ENCODE measurements around the gene TNP1.
A peak's percentile ranks its signal among the peaks of the same experiment; 100 is the strongest.

Gene TNP1

DNA sequence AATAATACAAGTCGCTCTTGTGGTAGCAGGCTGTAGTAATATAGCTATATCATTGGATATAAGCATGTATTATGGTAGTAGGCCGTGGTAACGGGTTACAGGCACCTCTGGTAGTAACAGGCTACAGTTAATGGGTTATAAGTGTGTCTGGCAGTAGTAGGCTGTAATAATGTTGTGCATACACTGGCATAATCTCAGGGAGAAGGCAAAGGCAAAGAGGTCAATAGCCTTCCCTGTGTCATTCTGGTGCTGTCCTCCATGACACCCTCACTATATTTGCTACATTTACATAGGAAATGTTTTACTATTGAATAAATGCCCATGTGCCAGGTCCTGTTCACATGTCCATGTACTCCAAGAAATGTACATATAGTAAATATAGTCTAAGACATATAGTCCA lies 12.8 kb upstream of the TNP1 start:
- DNase-seq, result no peak

DNA sequence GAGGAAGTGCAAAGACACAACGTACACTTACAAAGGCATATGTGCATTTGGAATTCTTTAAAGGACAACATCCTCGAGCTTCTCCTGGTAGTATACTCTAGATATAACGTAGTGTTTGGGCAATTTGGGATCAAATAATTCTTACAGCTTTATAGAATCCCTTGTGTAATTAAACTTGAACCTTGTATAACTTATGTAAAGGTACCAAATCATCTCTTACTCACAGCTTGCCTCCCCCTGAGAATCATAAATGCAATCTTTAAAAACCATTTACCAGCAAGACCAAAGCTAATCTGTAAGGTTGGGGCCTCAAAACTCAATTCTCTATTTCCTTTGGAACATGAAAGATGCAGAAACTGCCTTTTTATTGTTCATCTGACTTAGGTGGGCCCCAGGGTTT lies 12.2 kb upstream of the TNP1 start:
- DNase-seq, result no peak

DNA sequence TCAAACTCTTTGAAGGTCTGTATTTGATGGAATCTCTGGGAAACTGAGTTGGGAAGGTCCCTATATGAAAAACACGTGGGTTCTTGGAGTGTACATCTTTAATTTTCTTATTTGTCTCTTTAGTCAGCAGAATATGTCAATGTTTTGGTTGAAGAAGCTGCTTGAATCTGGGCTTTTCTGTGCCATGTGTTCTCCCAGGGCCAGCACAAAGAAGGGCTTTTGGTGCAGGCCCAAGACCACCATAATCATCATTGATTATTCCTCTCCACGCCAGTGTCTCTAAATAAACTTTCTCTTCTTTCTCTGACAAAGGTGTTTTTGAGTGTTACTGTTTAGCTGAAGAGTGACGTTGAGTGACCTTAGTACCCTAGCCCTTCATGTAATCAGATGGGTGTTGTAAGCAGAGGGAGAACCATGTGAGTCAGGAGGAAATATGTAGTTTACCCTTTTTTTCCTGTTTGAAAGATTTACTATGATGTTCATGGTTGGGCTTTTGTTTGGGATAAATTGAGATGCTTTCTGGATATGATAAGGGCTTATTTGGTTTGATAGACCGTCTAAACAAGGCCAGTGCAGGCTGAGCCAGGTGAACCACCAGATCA lies 11.6 kb upstream of the TNP1 start:
- DNase-seq, result no peak

DNA sequence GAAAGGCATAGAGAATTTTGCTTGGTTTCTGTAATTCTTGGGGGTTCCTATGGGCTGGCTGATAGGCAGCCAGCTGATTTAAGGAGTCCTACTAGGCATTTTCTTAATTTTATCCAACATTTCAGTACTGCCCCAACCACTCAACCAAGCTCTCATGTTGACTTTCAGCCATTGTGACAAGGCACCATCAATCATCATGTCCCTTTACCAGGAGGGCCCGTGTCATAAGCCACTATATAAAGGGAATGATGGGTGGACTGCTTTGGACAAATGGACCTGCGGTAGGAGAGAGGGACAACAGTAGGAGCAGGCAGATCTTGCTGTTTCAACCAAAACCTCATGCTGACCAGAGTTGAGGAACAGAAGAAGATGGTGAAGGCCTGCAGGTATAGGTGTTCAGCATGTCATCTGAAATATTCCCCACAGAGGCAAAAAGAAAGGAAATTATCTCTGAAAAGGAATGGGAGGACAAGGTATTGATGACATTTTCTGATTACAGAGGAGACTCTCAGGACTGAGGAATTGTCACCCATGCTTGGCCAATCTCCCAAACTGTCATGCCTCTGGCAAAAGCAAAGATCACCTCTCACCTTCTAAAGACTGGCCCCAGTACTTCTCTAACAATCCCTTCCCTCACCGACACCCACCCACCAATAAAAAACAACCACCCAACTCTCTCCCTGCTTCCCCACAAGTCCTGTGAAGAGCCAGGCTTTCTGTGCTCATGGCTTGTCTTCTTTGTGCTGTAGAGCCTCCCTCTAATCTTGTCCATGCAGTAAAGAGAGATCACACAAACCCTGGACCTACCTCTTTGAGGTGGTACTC lies 10.9 kb upstream of the TNP1 start:
- no peak for DNase-seq

DNA sequence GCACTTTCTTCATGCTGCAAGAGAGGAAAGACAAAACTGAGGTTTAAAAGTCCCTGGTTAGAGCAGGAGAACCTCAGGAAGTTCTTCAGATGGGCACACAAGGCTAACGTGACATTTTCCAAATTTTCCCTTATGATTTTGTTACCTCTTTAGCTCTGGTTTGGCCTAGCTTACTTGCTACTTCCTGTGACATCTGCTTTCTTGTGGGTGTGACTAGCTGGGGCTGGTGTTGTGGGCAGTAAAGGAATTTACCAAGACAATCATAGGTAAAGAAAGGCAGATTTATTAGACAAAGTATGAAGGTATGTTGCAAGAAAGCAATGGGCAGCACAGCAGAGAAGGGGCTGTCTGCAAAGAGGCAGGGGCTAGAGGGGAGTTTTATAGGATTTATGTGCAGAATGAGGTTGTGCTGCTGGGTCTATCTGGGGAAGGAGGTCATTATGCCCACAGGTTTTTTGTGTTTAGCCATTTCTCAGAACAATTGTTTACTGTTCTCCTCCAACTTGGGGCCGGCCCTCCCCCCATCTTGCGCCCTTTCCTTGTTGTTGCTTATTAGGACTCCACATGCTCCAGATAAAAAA lies 6.7 kb upstream of the TNP1 start:
- no peak for DNase-seq

DNA sequence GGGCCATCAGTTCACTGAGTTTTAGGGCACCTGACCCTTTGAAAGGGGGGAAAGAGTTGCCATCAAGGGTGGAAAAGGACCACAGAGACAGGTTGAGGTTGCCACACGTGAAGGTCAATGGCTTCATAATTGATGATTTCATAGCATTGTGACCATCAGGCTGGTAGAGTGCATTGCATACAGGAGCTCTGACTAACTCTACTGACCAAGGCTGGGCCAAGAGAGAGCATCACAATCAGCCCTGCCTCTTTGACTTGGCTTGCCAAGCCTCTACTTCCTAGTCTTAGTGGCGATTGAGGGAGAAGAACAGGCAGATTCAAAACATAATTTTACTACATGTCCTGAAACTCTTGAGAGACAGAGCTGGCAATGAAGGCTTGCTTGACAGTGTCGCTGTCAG lies 5.8 kb upstream of the TNP1 start:
- DNase-seq, result no peak

DNA sequence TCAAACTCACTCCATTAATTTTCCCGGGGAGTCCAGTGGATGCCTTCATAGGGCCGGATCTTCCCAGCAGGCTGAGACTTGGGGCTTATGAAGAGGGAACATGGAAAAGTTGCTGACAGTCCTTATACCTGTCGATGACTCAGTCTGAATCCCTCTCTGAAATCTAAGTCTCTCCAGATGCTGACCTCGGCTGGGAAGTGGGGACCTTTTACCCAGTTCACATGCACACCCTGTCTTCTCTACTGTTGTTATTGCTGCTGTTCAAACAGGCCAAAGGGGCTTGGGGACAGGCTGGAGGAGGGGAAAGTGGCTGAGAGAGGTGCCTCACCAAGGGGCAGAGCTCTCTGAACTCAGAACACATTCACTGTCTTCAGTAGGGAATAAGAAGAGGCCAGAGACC lies 4.1 kb upstream of the TNP1 start:
- no peak for DNase-seq

DNA sequence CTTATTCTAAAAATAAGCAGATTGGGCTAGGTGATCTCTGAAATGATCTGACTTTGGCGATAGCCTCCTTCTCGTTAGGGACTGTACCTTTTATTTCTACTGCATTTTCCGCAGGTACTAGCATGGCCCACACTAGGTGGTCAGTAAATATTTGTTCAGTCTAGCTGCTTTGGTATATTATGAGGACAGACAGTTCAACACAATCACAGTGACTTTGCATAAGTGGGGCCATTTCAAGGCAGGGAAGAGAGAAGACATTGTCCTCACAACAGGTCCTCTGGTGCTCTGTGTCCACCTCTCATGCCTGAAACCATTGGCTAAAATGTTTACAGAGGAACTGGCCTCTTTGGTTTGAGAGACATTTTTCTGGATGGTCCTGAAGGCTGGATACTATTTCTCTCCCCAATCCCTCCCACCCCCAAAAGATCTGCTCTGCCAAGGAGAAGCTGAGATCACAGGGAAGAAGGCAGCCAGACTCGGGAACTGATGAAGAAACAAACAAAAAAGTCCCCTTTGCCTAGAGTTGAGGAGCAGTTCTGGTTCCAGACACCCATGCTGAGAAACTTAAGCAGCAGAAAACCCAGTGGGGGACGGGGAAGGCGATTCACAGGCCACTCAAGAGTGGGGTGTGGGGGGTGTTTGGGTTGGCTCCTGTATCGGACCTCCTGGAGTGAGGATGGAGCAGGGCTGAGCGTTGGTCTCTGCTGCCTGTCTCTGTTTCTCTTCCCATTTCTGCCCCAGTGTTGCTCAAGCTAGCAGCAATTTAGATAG lies 2.9 kb upstream of the TNP1 start:
- no peak for DNase-seq

DNA sequence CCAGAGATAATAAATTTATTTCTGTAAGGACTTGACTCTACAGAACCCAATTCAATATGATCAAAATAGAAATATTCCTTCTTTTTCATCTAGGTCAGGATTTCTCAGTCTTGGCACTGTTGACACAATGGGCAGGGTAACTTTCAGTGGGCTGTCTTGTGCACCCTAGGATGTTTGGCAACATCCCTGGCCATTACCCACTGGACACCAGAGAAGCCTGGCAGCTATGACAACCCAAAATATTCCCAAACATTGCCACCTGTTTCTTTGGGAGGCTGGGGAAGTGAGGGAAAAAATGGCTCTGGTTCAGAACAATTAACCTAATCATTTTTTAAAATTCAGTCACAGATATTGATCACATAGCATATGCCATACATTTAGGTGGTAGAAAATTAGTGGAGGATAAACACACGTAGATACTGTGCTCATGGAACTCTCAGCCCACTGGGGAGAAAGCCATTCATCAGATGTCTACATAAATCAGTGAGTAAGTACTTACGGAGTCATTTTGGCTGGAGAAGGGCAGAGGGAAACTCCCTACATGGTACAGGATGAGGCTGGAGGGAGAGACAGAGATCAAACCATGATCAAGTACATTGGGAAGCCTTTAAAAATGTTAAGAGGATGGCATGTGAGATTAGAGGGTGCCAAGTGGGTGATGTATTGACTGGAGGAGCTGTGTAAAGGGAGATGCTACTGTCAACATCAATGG lies 718 bp upstream of the TNP1 start:
- no peak for DNase-seq

DNA sequence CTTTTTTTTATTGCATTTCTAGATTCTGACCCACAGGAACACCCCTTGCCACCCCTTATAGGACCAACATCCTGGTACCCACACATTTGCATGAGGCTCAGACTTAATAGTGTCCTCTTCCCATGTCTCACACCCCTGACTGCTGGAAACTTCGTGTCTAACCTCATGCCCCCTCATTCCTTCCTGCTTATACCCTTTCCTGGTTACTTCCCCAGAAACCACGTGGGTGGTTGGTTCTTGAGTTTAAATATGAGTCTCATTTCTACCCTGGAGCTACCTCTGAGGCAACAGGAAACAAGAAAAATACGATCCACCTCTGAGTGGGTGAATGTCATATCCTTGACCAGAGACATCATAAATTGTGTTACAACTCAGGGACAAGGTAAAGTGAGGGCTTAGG lies 1.6 kb downstream of the TNP1 start:
- no peak for DNase-seq

DNA sequence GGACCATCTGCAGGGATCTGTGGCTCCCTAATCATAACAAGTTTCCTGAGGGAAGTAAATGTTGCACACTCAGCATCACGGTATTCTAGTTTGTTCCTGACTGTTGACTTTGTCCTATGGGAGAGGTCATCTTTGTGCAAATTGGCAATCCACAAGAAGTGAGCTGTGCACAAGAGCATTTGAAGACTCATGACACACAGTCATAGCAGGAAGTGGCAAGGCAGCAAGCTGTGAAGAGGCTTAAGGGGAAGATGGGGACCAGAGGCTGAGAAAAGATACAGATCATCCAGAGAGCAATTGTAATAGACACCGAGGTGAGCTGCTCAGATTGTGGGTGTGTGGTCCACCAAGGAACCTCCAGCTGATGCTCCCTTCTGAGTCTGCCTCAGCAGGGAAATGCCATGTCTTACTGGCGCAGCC lies 2.7 kb downstream of the TNP1 start:
- DNase-seq, result no peak

DNA sequence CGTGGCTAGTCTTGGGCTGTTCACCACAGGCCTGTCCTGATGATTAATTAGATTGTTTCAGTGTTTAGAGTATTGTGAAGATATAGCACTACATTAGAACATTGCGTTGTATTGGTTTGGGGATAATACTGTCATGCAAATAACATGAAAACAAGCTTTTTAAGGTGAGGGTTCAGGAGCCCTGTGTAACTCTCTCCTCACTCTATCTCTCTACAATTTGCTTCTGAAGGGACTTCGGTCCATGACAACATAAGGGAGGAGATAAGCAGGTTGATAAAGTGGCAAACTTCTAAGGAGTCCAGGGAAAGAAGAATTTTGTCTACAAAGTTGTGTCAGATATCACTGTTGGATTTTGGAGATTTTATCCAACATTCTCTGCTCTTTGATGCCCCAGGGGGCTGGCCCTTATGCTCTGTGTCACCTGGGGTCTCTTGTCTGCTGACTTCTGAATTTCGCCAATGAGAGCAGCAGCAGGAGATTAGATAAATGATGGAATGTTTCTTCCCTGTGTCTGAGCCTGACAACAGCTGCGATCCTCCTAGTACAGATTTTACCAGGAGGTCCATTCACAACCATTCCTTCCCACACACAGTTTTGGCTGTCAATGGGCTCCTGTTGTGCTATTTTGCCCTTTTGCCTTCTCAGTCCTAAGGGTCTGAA lies 3.3 kb downstream of the TNP1 start:
- no peak for DNase-seq

DNA sequence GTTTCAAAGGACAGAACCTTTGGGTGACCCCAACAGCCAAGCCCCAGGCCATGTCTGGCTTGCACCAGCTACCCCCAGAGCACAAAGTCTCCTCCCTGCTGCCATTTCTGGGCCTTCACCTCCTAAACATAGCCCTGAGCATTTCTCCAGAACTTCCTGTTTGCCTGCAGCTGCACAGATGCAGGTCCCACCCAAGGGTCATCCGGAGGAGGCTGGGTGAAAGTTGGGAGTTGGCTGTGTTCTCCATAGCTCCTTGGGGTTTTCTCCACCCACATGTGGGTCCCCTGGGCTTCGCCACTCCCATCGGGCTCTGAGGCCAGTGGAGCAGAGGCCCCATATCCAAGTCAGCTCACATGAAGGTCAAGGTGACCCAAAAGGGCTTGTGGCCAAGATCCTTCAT lies 4.3 kb downstream of the TNP1 start:
- no peak for DNase-seq

DNA sequence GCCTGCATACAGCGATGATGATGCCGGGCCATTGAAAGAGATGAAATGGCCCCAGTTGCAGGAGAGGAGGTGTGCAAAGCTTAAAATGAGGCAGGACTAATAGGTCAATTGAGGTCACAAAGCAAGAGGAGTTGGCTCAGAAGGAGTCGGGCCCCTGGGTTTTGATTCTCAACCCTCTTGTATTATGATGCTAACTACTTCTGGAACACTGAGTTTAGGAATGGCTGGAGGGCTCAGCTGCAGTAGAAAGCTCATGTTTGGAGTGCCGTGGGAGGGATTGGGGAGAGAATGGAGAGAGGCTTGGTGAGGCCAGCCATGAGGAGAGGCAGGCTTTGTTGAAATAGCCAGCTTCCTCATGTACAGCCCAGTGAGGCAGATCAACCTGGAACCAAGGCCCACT lies 4.8 kb downstream of the TNP1 start:
- no peak for DNase-seq

DNA sequence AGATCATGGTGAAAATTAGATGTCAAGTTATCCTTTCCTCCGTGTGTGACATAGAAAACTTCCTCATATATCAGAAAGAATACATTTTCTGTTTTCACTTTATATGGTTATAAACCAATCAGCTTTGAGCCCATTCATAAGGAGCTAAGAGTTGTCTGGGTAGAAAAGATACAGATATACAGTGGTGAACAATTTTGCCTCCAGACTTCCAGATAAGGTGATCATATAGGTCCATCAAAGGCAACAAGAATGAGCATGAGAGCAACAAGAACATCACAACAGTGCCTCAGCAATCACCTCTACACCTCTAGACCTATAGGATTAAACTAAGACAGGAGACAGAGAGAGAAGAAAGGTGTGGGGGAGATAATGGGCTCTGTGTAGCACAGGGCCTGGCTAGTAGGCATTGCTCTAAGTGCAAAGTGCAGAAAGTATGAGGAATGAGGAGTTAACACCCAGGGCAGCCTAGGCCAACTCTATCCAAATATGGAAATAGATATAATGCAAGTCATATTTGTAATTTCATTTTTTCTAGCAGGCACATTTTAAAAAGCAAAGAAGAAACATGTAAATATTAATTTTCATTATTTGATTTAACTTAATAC lies 8.3 kb downstream of the TNP1 start:
- no peak for DNase-seq

DNA sequence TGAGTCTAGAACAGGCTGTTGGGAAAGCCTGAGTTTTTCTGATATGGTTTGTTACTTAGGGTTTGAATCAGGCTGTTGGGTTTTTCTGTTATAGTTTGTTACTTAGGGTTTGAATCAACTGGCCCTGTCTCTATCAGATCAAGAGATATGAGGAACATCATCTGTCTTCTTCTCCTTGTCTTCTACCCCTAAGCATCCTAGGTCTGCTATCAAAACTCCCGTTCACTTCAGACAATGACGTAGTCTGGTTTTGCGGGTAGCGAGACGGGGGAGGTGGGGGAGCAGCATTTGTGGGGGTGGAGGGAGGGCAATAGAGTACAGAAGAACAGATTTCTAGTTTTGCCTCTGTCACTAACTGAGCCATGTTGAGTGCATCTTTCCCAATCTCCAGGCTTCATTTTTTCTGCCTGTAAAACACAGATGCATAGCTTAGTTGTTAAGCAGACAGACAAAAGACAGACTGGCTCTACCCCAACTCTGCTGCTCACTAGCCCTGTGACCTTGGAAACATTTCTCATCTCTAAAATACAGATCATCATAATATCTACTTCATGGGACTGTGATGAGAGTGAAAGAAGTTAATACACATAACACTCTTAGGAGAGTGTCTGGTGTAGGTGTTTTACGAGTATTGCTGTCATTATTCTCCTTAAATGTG lies 9.1 kb downstream of the TNP1 start:
- DNase-seq, result no peak

DNA sequence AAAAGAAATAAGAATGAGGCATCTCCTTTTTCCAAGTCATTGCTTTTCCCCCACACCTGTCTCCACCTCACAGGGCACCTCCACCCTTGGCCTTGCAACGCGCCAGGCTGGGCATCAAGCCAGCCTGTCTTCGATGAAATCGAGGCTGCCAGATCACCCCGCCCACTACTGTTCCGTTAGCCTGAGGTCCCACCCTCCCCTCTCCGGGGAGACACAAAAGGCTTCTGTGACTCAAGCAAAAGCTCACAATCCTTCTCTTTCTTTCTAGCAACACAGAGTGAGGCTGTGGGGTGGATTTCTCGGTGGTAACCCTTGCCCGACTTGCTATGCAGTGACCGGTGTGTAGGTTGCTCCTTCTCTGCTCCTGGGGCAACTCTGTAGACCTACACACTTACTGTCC lies 9.9 kb downstream of the TNP1 start:
- no peak for DNase-seq

DNA sequence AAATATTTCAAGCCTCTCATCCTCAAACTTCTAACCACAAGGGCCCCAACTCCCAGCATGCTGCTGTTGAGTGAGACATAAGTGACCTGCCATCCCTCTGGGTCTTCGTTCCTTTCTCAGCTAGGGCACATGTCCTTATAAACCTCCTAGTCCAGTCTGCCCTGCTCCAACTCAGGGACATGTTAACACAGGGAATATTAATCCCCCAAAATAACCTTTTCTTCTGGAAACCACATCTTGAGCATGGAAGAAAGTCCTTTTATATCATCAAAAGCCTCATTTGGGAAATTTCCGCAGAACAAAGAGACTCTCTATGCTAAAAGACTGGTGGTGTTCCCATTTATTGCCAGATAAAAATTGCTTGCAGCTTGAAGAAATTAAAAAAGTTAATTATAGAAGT lies 14.4 kb downstream of the TNP1 start:
- DNase-seq, result no peak

DNA sequence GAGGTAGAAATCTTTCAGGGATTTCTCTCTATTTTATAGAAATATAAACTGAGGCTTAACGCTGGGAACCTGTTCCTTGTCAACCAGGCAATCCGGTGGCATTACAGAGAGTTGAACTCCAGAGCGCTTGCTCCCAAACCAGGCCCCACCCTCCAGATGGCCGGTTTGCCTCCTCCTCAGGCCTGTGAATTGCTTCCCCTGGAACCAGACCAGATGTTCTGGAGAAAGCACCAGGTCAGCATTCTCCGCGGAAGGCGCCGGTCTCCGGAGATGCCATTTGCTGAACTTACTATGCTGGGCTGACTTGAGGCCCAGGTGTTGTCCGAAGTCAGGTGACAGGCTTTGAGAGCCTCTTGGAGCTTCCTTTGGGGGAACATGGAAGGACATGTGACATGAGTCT lies 17.2 kb downstream of the TNP1 start:
- DNase-seq, result no peak

DNA sequence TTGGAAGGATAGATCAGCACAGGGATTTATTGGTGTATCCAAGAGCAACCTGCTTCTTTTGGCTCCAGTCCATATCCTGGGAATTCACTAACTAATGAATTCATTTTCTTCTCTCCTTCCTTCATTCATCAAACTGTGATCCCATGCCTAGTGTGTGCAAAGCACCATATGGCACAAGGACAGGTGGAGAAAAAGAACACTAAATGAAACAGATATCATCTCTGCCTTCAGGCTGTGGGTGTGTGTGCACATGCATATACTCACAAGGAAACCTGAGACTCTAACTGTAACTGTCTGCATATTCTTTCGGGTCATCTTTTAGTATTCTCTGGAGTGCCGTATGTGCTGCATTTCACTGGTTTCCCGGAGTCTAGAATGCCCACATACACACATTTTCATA lies 20.2 kb downstream of the TNP1 start:
- DNase-seq, result no peak

DNA sequence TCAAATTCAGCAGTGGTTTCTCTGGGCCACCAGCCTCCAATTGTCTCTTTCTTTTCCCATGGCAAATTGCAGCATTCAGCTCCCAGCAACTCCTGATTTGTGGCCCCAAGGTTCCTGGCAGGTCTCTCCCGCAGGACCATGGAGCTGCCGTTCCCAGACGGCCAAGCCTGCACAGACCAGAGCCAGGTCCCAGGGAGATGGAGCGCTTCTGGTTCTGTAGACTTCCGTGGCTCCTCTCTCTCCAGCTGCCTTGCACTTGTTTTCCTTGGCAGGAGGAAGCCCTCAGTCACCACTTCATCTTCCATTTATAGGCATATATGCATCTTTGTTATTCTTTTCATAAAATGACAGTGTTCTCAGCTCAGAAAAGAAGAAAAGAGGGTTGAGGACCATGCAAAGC lies 21.7 kb downstream of the TNP1 start:
- peak; percentile 16 for DNase-seq

DNA sequence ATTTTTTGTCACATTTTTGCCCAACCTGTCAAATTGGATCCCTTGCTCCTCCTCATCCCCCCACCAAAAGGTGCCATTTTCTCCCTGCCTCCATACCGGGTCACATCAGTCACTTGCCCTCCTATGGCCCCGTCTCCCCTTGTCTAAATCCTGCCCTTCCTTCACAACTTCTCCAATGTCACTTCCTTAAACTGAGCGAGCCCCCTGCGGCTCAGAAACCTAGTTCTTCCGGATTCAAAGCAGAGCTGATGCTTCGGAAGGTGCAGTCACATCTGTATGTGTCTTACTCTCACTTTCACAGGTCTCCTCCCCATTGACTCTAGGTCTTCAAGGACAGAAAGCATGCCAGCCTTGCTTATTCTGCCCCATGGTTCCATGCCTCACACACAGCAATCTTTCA lies 22.1 kb downstream of the TNP1 start:
- no peak for DNase-seq
